Right lung (tissue), 5 donors: Measurements from ENCODE around the gene SEMA4A. TPM values are rescaled to one million over a fixed set of nuclear protein-coding genes. Genes with fewer than 3 reads are reported as not detected.
"Not testable (repeated sequence)": the region's sequence is repeated elsewhere in the genome, so short reads cannot be mapped to it uniquely, and the experiment has no call there.

Experiments
- DNase-seq, 2 donors: peaks; one replicate each; pipeline ENCODE4 v3.0.0-alpha.2; 2013
- polyA plus RNA-seq, 5 donors: library from polyadenylated mRNA; unstranded; fragments of 120-200 nt; gene quantifications; one replicate each; pipeline versions ENCODE4 v1.2.1 to v1.2.3, GENCODE V29; 2013; ENCODE audit warnings: inconsistent platforms in 1 of 5, low replicate concordance in 1 of 5; ENCODE audit not compliant: insufficient read length in 5 of 5, insufficient read depth in 1 of 5

Gene SEMA4A
- polyA plus RNA-seq, 5 donors = 15.2 to 26.3 (median 24.5) TPM

DNA sequence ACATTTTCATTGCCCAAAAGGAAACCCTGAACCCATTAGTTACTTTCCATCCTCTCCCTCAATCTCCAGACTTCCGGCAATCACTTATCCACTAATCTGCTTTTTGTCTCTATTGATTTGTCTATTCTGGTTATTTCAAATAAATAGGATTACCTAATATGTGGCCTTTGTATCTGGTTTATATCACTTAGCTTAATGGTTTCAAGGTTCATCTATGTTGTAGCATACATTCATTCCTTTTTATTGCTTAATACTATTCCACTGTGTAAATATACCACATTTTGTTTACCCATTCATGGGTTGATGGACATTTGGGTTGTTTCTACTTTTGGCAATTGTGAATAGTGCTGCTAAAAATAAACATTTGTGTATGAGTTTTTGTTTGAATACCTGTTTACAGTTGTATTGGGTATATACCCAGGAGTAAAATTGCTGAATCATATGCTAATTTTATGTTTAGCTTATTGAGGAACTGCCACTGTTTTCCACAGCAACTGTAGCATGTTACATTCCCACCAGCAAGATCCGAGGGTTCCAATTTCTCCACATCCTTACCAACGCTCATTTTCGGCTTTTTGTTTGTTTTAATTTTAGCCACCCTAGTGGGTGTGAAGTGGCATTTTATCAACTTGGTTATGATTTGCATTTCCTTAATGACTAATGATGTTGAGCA, 38.0 kb downstream of the SEMA4A start:
- no peak for DNase-seq

DNA sequence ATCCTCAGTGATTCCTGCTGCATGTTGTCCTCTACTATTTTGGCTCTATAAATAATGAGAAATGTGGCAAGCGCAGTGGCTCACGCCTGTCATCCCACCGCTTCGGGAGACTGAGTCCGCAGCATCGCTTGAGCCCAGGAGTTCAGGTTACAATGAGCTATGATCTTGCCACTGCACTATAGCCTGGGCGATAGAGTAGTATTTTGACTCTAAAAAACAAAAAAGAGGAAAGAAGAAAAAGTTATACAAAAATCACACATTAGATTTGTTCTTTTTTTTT, 39.8 kb downstream of the SEMA4A start:
- no peak for DNase-seq

DNA sequence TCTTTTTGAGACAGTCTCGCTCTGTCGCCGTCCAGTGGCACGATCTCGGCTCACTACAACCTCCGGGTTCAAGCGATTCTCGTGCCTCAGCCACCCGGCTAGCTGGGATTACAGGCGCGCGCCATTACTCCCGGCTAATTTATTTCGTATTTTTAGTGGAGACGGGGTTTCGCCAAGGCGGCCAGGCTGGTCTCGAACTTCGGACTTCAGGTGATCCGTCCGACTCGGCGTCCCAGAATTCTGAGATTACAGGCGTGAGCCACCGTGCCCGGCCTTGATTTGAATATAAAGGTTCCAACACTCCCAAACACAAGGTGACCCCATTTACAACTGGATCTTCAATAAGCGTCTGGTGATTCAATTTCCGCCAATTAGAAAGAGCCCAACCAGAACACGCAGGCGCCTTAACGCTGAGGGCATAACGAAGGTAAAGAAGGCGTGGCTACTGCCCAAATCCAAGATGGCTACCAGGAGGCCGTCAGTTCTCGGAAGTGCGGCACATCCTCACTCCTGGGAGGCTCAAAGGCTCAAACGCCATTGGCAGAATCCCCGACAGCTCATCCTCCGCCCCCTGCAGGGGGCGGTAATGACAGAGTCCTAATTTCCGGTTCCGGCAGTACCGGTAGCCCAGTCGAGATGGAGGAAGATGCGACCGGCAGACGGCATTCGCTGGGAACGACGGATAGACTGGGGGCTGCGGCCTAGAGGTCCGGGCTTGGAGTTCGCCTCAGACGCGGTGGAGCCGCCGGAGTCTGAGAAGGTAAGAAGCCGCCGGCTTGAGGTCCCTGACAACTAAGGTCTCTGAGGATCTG, 40.3 kb downstream of the SEMA4A start, which contains the start of gene SLC25A44:
TSS of gene SLC25A44 (plus strand) at position 617 of the 812 bp plus-strand sequence. CDS start 5,744 bp downstream, outside the sequence.
- peak; percentile 97 to 99 for DNase-seq

DNA sequence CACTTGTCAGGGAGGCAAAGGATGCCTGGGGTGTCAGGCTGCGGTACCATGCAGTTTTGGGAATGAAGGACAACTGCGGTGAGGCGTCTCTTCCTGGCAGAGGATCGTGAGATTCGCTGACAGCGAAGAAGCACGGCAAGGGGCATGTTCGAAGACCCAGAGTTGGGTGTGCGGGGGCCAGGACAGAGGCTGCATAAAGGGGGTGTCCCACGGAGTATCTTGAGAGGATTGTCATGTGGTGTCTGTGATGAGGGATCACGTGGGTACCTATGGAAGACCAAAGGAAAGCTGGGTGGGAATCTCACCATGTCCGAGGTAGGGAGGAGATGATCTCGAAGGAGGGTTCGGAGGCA, 40.9 kb downstream of the SEMA4A start:
- DNase-seq = no peak

DNA sequence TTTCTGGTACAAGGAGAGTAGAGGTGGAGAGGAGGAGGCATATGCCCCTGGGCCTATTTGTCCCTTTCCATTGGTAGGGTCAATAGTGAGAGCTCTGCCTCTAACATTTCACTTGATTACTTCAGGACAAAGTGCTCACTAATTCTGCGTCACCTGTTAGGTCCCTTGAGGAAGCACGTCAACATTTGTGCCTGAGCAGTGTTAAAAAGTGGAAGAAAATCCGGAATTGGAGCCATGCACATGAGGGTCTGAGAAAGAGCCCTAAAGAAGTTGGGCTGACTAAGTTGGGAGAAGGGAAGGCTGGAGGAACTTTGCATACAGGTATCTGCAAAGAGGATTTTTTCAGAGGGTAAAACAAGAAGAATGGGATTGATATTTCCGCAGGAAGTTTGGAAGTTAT, 42.5 kb downstream of the SEMA4A start:
- no peak for DNase-seq

DNA sequence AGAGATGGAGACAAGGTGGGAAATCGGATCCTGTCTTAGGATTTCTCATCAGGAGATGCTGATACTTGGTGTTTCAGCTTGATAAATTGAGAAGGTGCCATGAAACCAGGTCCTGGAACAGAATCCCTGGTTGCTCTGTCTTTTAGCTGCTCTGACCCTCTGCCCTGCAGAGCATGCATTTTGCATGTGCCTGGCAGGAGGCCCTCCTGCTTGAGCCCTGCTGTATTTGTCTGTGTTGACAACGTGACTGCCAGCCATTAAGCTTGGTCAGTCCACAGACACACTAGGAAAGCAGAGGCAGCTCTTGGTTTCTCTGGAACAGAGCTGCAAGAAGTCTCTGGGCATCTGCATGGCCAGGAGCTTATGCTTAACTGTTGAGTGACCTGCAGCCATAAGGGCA, 43.1 kb downstream of the SEMA4A start:
- no peak for DNase-seq

DNA sequence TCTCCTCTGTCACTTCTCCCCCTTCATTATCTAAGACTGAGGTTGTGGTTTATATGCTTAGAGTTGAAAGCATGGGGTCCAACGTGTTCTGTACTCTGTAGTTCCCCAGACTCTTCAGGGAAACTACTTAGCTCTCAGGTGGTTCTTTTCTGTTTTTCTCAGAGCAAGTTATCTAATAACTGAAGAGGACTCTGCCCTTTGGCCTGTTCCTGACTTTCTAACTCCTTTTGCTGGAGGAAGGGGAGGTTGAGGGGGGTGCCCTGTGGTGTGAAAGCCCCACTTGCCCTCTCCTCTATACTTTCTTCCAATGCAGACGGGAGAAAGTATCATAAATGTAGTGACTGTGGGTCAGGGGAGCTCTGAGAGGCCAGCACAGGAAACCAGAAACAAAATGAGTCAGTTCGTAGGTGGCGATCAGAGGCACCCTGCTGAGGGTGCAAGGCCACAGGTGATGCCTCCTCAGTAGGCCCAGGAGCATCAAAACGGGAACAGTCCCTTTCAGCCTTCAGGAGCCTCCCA, 45.5 kb downstream of the SEMA4A start:
- no peak for DNase-seq

DNA sequence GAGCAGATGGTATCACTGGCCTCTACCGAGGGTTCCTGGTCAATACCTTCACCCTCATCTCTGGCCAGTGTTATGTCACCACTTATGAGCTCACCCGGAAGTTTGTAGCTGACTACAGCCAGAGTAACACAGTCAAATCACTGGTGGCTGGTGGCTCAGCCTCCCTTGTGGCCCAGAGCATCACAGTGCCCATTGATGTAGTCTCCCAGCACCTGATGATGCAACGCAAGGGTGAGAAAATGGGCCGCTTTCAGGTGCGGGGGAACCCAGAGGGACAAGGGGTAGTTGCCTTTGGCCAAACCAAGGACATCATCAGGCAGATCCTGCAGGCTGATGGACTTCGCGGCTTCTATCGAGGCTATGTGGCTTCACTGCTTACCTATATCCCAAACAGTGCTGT, 46.7 kb downstream of the SEMA4A start:
- DNase-seq = no peak

DNA sequence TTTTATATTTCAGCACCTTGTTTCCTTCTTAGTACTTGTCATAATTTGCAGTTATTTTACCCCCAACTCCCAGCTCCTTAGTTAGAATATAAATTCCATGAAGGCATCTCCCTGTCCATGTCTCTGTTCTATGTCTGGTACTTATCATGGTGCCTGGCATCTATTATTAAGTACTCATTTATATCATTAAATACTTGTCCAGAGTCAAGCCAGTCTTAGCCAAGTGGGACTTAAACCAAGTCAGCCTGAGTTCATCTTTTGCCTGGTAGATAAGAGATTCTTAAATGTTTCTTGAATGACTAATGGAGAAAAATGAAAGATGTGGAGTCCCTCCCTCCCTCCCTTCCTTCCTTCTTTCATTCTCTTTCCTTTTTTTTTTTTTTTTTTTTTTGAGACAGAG, 49.9 kb downstream of the SEMA4A start:
- no peak for DNase-seq

DNA sequence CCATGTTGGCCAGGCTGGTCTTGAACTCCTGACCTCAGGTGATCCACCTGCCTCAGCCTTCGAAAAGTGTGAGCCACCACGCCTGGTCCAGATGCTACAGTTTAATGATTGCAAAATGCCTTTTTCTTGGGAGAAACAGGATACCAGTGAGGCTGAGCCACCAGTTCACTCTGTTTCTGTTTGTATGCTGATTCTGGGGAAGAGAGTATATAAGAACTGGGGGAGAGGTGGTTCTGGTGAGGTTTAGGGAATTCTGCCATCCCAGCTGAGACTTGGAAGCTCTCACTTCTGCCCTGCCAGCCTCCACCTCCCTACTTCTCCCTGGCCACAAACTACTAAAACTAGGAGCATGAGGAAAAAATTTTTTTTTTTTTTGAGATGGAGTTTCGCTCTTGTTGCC, 51.3 kb downstream of the SEMA4A start:
- DNase-seq = no peak

DNA sequence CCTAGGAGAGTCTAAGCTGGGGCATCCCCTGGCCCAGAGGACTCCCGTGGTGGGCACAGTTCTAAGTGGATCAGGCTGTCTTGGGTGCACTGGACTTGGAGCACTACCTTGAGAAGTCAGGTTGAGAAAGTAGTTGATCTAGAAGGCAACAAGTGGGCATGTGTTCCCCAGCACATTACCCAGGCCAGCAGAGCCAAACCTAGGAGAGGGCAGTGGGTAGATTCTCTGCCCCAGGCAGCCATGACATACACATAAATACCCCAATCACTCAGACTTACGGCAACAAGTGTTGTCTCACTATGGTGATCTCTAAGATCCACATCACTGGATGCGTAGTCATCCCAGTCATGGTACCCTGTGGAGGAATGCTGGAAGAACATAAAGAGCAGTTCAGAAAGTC, 57.9 kb downstream of the SEMA4A start:
- no peak for DNase-seq

DNA sequence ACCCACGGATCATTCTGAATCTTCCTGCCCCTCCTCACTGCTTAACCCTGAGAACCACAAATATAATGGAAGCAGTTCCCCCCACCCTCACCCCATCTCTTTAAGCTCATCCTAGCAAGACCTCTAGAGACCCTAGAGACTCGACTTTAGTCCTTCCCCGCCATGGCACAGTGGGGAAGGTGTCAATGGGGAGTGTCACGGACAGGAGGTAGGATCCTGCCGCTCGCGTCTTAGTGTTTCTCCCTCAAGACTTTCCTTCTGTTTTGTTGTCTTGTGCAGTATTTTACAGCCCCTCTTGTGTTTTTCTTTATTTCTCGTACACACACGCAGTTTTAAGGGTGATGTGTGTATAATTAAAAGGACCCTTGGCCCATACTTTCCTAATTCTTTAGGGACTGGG, 58.7 kb downstream of the SEMA4A start:
- DNase-seq = no peak

DNA sequence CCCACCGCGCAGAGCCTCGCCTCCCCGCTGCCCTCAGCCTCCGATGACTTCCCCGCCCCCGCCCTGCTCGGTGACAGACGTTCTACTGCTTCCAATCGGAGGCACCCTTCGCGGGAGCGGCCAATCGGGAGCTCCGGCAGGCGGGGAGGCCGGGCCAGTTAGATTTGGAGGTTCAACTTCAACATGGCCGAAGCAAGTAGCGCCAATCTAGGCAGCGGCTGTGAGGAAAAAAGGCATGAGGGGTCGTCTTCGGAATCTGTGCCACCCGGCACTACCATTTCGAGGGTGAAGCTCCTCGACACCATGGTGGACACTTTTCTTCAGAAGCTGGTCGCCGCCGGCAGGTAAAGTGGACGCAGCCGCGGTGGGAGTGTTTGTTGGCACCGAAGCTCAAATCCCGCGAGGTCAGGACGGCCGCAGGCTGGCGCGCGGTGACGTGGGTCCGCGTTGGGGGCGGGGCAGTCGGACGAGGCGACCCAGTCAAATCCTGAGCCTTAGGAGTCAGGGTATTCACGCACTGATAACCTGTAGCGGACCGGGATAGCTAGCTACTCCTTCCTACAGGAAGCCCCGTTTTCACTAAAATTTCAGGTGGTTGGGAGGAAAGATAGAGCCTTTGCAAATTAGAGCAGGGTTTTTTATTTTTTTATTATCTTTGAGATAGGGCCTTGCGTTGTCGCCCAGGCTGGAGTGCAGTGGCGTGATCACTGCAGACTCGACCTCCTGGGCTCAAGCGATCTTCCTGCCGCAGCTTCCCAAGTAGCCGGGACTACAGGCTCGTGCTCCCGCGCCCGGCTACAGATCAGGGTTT, 59.7 kb downstream of the SEMA4A start, which contains the start of gene PMF1:
TSS of gene PMF1 (plus strand) at position 175 of the 811 bp plus-strand sequence. CDS start at position 184, 9 bp downstream.
- peak; percentile 97 for DNase-seq

DNA sequence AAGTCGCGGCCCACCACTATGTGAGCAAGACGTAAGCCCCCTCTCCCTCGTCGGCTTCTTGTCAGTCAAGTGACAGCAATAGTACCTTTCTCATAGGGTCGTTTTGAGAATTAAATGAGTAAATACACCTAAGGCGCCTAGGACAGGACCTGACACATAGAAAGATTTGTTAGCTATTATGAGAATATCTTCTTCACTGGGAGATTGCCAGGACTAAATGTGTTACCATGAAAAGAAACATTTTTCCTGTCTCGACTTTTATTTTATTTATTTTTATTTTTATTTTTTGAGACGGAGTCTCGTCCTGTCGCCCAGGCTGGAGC, 60.2 kb downstream of the SEMA4A start:
- no peak for DNase-seq

DNA sequence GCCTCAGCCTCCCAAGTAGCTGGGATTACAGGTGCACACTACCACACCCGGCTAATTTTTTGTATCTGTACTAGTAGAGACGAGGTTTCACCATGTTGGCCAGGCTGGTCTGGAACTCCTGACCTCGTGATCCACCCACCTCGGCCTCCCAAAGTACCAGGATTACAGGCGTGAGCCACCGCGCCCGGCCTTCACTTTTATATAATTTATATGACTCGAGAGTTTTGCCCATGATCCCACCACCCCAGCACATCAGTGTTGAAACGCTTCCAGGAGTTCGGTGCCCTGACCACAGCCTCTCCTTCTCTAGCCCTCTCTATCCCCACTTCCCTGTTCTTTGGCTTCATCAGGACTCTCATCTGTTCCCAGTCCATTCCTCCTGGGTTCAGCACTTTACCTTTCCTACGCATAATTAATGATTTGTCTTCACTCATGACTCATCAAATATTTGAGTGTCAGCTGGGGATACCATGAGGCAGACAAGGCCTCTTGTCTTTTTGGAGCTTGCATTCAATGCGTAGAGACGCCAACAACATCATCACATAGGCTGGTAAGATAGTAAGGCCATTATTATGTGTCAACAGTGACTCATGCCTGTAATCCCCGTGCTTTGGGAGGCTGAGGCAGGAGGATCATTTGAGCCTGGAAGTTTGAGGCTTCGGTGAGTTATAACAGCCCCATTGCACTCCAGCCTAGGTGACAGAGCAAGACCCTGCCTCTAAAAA, 60.8 kb downstream of the SEMA4A start:
- DNase-seq = no peak

DNA sequence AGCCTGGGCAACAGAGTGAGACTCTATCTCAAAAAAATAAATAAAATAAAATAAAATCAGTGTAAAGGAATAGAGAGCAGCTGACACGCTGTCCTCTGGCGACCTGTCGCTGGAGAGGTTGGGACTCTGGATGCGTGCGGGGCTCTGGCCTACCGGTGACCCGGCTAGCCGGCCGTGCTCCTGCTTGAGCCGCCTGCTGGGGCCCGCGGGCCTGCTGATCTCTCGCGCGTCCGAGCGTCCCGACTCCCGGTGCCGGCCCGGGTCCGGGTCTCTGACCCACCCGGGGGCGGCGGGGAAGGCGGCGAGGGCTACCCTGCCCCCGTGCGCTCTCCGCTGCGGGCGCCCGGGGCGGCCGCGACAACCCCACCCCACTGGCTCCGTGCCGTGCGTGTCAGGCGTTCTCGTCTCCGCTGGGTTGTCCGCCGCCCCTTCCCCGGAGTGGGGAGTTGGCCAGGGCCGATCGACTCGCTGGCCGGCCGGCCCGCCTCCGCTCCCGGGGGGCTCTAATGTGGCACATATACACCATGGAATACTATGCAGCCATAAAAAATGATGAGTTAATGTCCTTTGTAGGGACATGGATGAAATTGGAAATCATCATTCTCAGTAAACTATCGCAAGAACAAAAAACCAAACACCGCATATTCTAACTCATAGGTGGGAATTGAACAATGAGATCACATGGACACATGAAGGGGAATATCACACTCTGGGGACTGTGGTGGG, 63.1 kb downstream of the SEMA4A start:
- DNase-seq = not testable (repeated sequence)

DNA sequence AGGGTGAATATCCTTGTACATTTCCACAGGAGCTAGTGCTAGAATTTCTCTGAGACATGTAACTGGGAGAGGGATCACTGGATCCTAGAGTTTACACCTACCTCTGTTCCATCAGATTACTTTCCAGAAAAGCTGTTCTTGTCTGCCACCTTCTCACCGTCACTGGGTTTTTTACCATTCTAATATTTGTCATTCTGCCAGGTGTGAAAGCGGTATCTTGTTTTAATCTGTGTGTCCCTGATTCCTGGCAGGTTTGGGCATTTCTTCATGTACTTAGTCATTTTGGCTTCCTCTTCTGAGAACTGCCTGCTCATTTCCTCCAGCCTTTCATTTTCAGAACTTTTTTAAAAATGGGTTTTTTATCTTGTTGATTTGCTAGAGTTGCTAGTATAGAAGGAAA, 64.5 kb downstream of the SEMA4A start:
- no peak for DNase-seq

DNA sequence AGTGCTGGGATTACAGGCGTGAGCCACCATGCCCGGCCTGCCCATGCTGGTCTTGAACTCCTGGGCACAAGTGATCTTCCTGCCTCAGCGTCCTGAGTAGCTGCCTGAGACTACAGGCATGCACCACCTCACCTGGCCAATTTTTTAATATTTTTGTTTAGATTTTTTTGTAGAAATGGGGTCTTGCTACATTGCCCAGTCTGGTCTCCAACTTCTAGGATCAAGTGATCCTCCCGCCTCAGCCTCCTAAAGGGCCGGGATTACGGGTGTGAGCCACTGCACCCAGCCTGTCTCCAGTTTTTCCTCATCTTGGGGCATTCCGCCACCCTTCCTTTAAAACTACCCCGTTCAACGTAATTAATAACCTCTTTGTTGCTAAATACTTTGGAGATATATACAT, 66.8 kb downstream of the SEMA4A start:
- DNase-seq = no peak

DNA sequence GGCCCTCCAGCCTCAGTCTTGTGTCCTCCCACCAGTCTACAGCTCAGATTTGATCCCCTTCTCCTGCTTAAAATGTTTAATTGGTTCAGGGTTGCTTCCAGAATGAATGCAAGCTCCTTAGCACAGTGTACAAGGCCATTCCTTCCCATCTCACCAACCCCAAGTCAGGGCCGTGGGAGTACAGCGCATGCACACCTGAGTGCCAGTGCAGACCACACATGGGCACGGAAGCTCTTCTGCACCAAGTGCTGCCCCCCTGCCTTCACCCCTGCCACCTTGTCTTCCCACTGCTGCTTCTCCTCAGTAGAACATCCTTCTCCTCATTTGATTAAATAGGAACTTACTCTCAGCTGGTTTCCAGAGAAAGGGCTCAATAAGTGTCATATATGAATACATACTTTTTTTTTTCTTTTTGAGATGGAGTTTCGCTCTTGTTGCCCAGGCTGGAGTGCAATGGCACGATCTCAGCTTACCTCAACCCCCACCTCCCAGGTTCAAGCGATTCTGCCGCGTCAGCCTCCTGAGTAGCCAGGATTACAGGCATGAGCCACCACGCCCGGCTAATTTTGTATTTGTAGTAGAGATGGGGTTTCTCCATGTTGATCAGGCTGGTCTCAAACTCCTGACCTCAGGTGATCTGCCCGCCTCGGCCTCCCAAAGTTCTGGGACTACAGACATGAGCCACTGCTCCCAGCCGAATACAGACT, 68.8 kb downstream of the SEMA4A start:
- no peak for DNase-seq

DNA sequence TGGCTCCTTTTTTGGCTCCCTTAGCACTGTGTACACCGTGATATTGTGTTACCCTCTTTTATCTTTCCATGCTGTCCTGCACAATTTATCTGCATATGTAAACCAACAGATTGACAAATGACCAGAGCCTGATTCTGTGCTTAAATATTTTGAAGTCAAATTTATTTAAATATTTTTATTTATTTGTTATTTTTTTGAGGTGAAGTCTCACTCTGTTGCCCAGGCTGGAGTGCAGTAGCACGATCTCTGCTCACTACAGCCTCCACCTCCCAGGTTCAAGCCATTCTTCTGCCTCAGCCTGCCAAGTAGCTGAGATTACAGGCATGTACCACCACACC, 72.3 kb downstream of the SEMA4A start:
- no peak for DNase-seq

DNA sequence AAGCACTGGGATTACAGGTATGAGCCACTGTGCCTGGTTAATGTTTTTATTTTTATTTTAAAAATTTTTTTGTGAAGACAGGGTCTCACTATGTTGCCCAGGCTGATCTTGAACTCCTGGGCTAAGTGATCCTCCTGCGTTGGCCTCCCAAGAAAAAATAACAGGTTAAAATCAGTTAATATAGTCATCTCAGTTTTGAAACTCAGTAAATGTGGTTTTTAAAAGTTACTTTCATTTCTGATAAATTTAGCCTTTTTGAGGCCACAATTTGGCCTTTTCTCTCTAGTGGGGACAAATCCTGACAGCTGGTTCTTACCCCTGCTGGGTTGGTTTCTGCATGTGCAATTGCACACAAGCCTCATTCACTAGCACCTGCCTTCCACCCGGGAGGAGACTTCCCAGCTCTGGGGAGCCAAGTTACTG, 72.7 kb downstream of the SEMA4A start:
- DNase-seq = no peak
